ENCODE results near the gene SESN3.
A peak's percentile ranks its signal among the peaks of the same experiment; 100 is the strongest.
"Not testable (repeated sequence)": the region's sequence is repeated elsewhere in the genome, so short reads cannot be mapped to it uniquely, and the experiment has no call there.

The SESN3 gene

GRCh38 chr11:95212609-95213008, 18.4 kb downstream of the SESN3 start:
- DNase-seq = no peak

- not testable (repeated sequence) for DNase-seq
Observed at GRCh38 chr11:95209535-95209934, 21.5 kb downstream of the SESN3 start.

- no peak for DNase-seq
Observed at GRCh38 chr11:95200781-95201457, 30.1 kb downstream of the SESN3 start.

DNA sequence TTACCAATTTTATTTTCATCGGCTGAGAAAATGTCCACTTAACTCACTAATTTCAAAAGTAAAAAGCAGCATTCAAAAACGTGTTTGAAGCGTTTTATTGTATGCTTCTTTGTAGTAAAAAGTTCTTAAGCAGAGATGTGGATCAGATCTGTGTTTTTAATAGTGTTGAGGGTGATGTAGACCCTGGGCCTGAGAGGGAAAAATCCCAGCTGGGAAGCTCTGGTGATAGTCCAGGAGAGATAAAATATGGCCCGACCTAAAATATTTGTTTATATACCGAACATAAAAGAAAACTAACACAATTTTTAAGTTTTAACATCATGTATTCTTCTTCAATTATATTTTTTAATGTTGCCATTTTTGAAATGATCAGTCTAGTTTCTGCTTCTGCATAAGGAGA, 35.2 kb downstream of the SESN3 start:
- DNase-seq = no peak

- no peak for DNase-seq
Observed at GRCh38 chr11:95193541-95193940, 37.5 kb downstream of the SESN3 start.

GRCh38 chr11:95192717-95193116, 38.3 kb downstream of the SESN3 start:
- DNase-seq = no peak

- no peak for DNase-seq
Observed at GRCh38 chr11:95187723-95188122, 43.3 kb downstream of the SESN3 start.

DNA sequence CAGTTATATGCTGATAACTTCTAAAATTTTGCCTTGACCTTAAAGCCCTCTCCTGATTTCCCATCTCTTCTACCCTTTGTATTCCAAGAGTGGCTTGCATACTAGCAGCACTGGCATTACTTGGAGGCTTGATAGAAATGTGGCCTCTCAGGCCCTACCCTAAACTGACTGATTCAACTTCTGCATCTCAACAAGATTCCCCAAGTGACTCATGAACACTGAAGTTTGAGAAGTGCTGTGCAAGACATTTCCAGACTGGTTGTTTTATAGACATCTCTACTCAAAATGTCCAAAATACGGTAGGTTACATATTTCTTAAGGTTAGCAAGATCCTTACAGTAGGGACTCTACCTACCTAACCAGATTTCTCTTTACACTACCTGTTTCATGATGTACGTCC, 48.6 kb downstream of the SESN3 start:
- no peak for DNase-seq

GRCh38 chr11:95175818-95176380, 55.1 kb downstream of the SESN3 start:
- DNase-seq = no peak

GRCh38 chr11:95170294-95170693, 60.7 kb downstream of the SESN3 start:
- no peak for DNase-seq

GRCh38 chr11:95166781-95167180, 64.2 kb downstream of the SESN3 start:
- DNase-seq = no peak

DNA sequence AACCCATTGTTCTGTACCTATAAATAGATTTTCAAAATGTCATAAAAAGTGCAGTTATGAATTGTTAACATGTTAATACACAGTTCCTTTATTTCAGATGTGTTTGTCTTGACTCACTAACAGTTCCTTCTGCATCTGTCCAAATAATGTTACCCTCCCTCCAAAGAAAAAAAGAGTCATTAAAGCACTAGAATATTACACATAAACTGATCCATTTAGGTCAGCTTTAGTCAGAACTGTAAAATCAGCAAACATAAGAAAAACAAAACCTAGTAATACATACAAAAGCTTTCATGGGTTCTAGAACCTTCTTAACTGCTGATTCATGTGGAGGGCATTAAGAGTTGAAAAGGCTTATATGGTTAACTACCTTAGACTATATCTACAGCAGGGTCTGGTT, 65.4 kb downstream of the SESN3 start:
- DNase-seq = no peak

DNA sequence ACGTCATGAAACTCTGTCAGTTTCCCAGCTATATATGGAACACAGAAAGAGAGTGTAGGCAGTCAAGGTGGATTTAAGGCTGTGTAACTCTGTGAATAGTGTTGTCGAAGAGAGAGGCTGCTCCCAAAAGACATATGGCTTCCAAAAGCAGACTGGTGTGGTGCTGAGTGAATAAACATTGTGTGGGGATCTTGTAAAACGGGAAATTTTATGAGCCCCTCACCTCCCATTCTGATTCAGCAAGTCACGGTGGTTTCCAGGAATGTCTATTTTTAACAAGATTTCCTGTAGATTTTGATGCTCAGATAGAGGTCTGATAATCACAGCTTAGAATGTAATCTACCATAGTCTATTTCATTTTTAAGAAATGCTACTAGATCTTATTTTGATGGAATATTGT, 67.9 kb downstream of the SESN3 start:
- no peak for DNase-seq

DNA sequence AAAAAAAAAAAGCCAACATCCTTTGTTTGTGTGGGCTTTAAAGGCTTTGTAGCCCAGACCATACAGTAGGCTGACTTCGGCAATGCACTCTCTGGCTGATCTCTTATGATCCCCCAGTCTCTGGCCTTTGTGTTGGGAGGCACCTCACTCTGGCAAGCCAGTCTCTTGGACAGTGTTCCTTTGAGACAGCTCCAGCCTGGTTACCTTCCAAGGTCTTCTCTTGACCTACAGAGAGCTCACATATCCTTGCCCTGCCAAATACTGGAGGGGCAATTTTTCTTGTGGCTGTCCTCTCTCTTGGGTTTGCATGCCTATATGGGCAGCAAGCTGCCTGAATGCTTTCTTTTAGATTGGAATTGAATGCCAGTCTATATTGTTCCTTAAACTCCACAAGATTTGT, 69.8 kb downstream of the SESN3 start:
- DNase-seq = no peak

DNA sequence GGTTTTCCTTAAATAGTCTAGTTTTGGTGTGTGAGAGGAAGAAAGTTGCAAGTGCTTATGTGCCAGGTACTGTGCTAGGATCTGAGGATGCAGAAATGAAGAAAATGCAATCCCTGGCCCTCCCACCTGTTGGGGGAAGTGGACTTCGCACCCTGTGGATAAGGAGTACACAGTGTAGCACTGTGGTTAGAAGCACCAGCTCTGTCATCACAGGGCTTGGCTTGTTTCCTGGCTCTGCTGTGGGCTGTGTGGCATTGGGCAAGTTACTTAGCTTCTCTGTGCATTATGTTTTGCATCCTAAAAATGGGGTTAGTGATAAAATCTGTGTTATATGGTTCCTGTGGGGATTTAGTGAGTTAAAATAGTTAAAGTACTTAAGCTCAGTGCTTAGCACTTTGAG, 73.2 kb downstream of the SESN3 start:
- DNase-seq = no peak

- no peak for DNase-seq
Observed at GRCh38 chr11:95156916-95157541, 74.0 kb downstream of the SESN3 start.

- DNase-seq = no peak
Observed at GRCh38 chr11:95156133-95156721, 74.8 kb downstream of the SESN3 start.

- no peak for DNase-seq
Observed at GRCh38 chr11:95155385-95155784, 75.6 kb downstream of the SESN3 start.

GRCh38 chr11:95154514-95154913, 76.5 kb downstream of the SESN3 start:
- peak; percentile 71 for DNase-seq

GRCh38 chr11:95153857-95154246, 77.2 kb downstream of the SESN3 start:
- no peak for DNase-seq

DNA sequence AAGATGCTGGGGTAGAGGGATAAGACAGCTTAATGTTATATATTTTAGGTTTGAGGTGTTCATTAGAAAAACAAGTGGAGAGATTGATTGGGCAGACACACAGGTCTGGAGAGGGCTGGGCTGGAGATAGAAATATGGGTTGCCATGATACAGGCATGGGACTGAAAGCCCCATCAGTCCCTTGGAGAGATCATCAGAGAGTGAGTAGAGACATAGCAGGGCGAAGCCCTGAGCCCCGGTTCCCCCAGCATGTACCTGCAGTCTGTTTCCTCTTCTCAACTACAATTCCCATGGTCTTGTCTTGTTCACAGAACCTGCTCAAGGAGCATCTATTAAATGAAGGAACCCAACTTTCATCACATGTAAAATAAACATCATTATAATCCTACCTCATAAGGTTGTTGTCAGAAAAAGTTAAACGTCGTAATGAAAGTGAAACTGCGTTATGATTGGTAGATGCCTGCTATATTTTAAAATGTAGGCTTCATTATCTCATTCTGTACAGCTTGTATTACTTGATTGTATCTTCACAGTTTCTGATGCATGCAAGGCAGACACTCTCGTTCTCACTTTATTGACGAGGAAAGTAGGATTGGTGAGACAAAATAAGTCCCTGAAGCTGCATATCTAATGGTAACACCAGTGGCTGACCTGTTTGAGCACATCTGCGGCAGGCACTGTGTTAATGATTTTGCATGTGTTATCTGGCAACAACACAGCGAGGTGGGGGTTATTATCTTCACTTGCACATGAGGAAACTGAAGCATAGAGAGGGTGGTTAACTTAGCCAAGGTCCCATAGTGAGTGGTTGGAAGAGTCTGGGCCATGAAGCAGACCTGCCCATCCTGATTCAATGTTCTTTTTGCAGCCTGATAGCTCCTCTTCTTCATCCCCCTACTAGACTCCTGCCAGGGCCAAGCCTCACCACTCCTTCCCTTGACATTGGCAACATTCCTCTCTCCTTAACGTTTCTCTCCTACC, 77.8 kb downstream of the SESN3 start:
- peak; percentile 21 for DNase-seq

GRCh38 chr11:95150956-95151684, 79.9 kb downstream of the SESN3 start:
- DNase-seq = peak; percentile 90
